Stimulated activated naive B cell treated with anti-CD40 and anti-IgM and Interleukin-4, amounts not matched to agents 10 μg/mL and 1 μg/mL and 100 μg/mL, for 72 hours (primary cell): ENCODE data around the gene NAALADL2.
"Not testable (repeated sequence)": the region's sequence is repeated elsewhere in the genome, so short reads cannot be mapped to it uniquely, and the experiment has no call there.

Experiments
- ATAC-seq, 2 donors: fragments of 150-1000 bp; cut with Tn5 transposase; replicated peaks; 2 replicates each; pipeline ENCODE4 v1.10.0; 2021; ENCODE audit warnings: moderate library complexity in 1 of 2
- DNase-seq: peaks from one replicate; pipeline ENCODE4 v3.0.0; 2021
- H3K27ac Mint-ChIP-seq: one replicate; pipeline ENCODE4 v1.8.0; 2022; ENCODE audit warnings: mild to moderate bottlenecking, mixed read lengths
- H3K27me3 Mint-ChIP-seq, 2 donors: one replicate each; pipeline ENCODE4 v1.8.0; 2022; ENCODE audit warnings: mixed read lengths in 2 of 2
- H3K36me3 Mint-ChIP-seq, 2 donors: one replicate each; pipeline ENCODE4 v1.8.0; 2022; ENCODE audit warnings: mixed read lengths in 2 of 2, mild to moderate bottlenecking in 1 of 2
- H3K4me1 Mint-ChIP-seq, 2 donors: one replicate each; pipeline ENCODE4 v1.8.0; 2022; ENCODE audit warnings: mixed read lengths in 2 of 2, mild to moderate bottlenecking in 1 of 2
- H3K4me3 Mint-ChIP-seq, 2 donors: one replicate each; pipeline ENCODE4 v1.8.0; 2022; ENCODE audit warnings: mild to moderate bottlenecking in 2 of 2, mixed read lengths in 2 of 2, moderate library complexity in 1 of 2
- H3K9me3 Mint-ChIP-seq, 2 donors: one replicate each; pipeline ENCODE4 v1.8.0; 2022; ENCODE audit warnings: mixed read lengths in 2 of 2, mild to moderate bottlenecking in 1 of 2

Gene NAALADL2

DNA sequence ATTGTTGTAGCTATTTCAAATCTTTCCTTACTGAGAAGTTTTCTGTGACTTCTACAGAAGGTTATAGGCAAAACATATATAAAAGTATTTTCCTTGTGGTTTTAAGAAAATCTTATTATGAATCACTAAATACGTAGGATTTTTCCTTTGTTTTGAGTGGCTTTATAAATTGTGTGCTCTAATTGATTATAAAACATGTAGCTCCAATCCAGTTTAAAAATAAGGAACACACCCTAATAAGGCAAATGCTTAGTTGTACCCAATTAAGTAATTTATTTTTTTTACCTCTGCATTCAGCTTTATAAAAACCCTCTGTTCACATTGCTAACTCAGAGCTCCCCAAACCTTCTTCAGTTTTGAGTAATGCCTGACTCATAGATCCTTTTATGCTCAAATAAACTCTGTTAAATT lies 408.0 kb downstream of the NAALADL2 start:
- Mint-ChIP-seq H3K4me1 (no peaks in the 10 kb centered on the region), H3K4me3 (no peak overlapping the region), H3K9me3 (no peaks in the 10 kb centered on the region), H3K27ac (no peak overlapping the region), H3K27me3 (no peaks in the 10 kb centered on the region), H3K36me3 (no peaks in the 10 kb centered on the region)
- no peak for ATAC-seq
- no peak for DNase-seq

- H3K36me3 Mint-ChIP-seq: no peaks in the 10 kb centered on the region
- no peak for ATAC-seq
These were observed 408.4 kb downstream of the NAALADL2 start for GRCh38 chr3:175267561-175267960.

DNA sequence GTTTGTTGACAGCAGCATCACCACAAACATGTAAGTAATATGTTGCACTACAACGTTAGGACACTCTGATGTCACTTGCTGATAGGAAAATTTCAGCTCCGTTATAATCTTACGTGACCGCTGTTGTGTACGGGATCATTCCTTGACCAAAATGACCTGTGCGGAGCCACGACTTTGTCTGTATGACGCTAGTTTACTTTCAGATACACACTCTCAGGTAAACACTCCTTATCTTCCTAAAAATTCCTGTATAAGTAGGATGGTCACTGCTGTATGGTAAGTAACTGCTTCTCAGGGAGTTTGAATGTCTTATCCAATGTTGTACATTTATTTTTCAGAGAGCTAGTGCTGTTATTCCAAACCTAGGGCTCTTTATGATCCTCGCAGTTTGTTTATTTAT lies 410.3 kb downstream of the NAALADL2 start:
- DNase-seq: no peak
- H3K36me3 Mint-ChIP-seq: no peaks in the 10 kb centered on the region
- H3K27me3 Mint-ChIP-seq: no peaks in the 10 kb centered on the region
- no peak overlapping the region for H3K27ac Mint-ChIP-seq
- H3K4me3 Mint-ChIP-seq: no peak overlapping the region
- no peaks in the 10 kb centered on the region for H3K4me1 Mint-ChIP-seq
- no peaks in the 10 kb centered on the region for H3K9me3 Mint-ChIP-seq
- no peak for ATAC-seq

More at GRCh38 chr3:175267561-175267960, 408.4 kb downstream of the NAALADL2 start:
- H3K27ac Mint-ChIP-seq: no peak overlapping the region
- no peak overlapping the region for H3K4me3 Mint-ChIP-seq
- no peaks in the 10 kb centered on the region for H3K27me3 Mint-ChIP-seq
- H3K9me3 Mint-ChIP-seq: no peaks in the 10 kb centered on the region
- no peaks in the 10 kb centered on the region for H3K4me1 Mint-ChIP-seq
- DNase-seq: no peak

DNA sequence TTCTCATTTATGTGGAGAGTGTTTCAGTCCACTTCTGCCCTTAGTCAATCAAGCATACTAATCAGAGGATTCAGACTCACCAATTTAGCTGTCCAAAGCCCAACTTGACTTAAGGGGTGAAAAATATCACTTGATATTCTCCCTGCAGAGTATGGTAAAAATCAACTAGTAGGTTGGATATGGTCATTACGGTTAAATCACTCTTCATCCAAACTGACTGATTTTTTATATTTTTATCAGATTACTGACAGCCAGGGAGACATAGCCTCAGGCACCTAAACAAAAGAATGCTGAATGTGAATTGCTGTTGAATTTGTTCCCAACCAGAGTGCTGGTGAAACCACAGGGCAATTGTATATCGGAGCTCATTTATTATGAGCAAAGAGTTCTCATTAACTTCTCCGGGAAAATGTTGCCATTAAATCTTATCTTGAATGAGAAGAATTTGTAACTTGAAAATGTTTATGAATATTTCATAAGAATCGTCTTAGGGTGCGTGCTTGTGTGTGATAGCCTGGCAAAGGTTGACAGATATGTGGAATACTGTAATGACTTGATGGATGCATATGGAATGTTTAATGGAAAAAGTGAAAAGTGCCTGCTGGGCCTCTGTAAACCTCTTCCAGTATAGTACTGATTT lies 411.2 kb downstream of the NAALADL2 start:
- DNase-seq (no peak), ATAC-seq (no peak)
- Mint-ChIP-seq H3K9me3 (no peaks in the 10 kb centered on the region), H3K27ac (no peak overlapping the region), H3K4me1 (no peaks in the 10 kb centered on the region), H3K4me3 (no peak overlapping the region), H3K36me3 (no peaks in the 10 kb centered on the region), H3K27me3 (no peaks in the 10 kb centered on the region)

DNA sequence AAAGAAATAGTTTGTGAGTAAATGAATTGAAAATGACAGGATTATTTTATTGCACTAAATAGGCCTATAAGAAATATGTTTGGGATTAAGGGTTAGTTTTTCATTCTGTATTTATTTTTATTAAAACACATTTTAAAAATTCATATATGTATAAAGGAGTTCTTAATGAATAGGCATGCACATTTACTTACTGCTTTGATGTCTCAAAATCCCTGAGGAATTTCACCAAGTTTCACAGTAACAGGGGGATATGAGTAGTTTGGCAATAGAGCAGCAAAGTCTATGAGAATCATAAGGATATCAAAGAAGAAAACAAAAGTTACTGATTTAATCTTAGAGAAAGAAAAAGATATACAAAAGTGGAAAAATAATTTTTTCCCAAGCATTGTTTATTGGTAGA lies 411.7 kb downstream of the NAALADL2 start:
- Mint-ChIP-seq H3K36me3 (no peaks in the 10 kb centered on the region), H3K27me3 (no peaks in the 10 kb centered on the region)

DNA sequence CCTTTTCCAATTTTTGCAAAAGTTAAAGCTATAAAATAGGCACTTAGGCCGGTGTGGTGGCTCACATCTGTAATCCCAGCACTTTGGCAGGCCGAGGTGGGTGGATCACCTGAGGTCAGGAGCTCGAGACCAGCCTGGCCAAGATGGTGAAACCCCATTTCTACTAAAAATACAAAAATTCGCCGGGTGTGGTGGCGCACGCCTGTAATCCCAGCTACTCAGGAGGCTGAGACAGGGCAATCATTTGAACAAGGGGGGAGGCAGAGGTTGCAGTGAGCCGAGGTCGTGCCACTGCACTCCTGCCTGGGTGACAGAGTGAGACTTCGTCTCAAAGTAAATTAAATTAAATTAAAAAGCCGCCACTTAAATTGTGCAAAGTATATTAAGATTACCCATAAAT lies 412.3 kb downstream of the NAALADL2 start:
- H3K9me3 Mint-ChIP-seq, H3K36me3 Mint-ChIP-seq, H3K27ac Mint-ChIP-seq, H3K4me3 Mint-ChIP-seq, H3K4me1 Mint-ChIP-seq, ATAC-seq, H3K27me3 Mint-ChIP-seq, DNase-seq: not testable (repeated sequence)

More for the DNA sequence above, 411.7 kb downstream of the NAALADL2 start:
- Mint-ChIP-seq H3K4me3 (no peak overlapping the region), H3K4me1 (no peaks in the 10 kb centered on the region), H3K27ac (no peak overlapping the region), H3K9me3 (no peaks in the 10 kb centered on the region)
- ATAC-seq (no peak), DNase-seq (no peak)

GRCh38 chr3:175272392-175272791 lies 413.3 kb downstream of the NAALADL2 start:
- H3K9me3 Mint-ChIP-seq: no peaks in the 10 kb centered on the region
- H3K36me3 Mint-ChIP-seq: no peaks in the 10 kb centered on the region
- H3K4me1 Mint-ChIP-seq: no peaks in the 10 kb centered on the region
- ATAC-seq (no peak), DNase-seq (no peak)
- no peaks in the 10 kb centered on the region for H3K27me3 Mint-ChIP-seq
- H3K4me3 Mint-ChIP-seq: no peak overlapping the region
- H3K27ac Mint-ChIP-seq: no peak overlapping the region

DNA sequence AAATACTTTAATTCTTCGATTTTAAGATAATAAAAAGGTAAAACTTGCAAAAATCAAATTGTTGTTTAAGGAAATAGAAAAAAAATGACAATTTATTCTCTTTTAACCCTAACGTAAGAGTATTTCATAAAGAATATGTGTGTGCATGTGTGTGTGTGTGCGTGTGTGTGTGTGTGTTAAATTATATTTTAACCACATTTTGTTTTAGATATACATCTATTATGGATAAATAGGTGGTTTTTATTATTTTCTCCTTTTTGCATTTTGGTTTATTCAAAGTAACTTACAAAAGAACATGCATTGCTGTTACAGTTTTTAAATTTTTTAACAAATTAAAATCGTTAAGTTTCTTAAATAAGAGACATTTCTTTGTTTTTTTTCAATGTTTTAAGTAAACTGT lies 414.4 kb downstream of the NAALADL2 start:
- Mint-ChIP-seq H3K4me1 (no peaks in the 10 kb centered on the region), H3K4me3 (no peak overlapping the region), H3K27me3 (no peaks in the 10 kb centered on the region), H3K27ac (no peak overlapping the region), H3K9me3 (no peaks in the 10 kb centered on the region), H3K36me3 (no peaks in the 10 kb centered on the region)
- DNase-seq: no peak
- no peak for ATAC-seq

DNA sequence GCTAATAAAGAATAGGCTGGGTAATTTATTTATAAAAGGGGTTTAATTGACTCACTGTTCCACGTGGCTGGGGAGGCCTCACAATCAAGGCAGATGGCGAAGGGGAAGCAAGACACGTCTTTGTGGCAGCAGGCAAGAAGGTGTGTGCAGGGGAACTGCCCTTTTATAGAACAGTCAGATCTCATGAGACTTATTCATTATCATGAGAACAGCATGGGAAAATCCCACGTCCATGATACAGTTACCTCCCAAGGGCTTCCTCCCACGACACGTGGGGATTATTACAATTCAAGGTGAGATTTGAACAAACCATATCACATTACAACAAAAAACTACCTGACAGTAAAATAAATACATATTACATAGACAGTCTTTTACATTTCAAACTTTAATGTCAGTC lies 414.9 kb downstream of the NAALADL2 start:
- peak; percentile 73 to 82 for ATAC-seq
- Mint-ChIP-seq H3K36me3 (no peaks in the 10 kb centered on the region), H3K27ac (no peak overlapping the region), H3K27me3 (no peaks in the 10 kb centered on the region), H3K9me3 (no peaks in the 10 kb centered on the region), H3K4me3 (peak overlapping the region; percentile 13 to 41), H3K4me1 (no peaks in the 10 kb centered on the region)
- DNase-seq: peak; percentile 1

- no peak overlapping the region for H3K27ac Mint-ChIP-seq
- no peaks in the 10 kb centered on the region for H3K9me3 Mint-ChIP-seq
- DNase-seq (no peak), ATAC-seq (peak; percentile 31 to 50)
- no peaks in the 10 kb centered on the region for H3K4me1 Mint-ChIP-seq
- H3K27me3 Mint-ChIP-seq: no peaks in the 10 kb centered on the region
- H3K4me3 Mint-ChIP-seq: no peak overlapping the region
- H3K36me3 Mint-ChIP-seq: no peaks in the 10 kb centered on the region
These were observed 415.5 kb downstream of the NAALADL2 start for GRCh38 chr3:175274474-175275218.

DNA sequence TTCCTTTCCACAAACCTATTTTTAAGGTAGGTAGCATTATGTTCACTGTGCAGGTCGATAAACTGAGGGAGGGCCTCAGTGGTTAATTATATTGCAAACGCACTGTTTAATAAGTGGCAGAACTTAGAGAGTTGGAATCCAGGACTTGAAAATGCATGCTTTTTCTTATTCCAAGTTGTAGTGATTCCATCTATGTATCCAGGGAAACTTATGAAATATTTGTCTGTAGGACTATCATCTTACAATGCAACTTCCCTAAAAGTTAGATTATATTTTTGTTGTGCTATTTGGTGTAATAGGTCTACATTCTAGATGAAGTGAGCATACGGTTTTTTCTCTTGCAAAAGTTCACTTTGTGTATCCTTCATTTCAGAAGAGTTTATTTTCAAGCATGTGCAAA lies 419.5 kb downstream of the NAALADL2 start:
- no peak for DNase-seq
- ATAC-seq: no peak
- Mint-ChIP-seq H3K36me3 (no peaks in the 10 kb centered on the region), H3K4me3 (no peak overlapping the region), H3K9me3 (no peaks in the 10 kb centered on the region), H3K4me1 (no peaks in the 10 kb centered on the region), H3K27me3 (no peaks in the 10 kb centered on the region), H3K27ac (no peak overlapping the region)

GRCh38 chr3:175279457-175279856 lies 420.3 kb downstream of the NAALADL2 start:
- no peak for ATAC-seq
- H3K4me1 Mint-ChIP-seq: no peaks in the 10 kb centered on the region

GRCh38 chr3:175279911-175280310 lies 420.8 kb downstream of the NAALADL2 start:
- no peak for ATAC-seq
- no peak for DNase-seq
- Mint-ChIP-seq H3K4me1 (no peaks in the 10 kb centered on the region), H3K36me3 (no peaks in the 10 kb centered on the region), H3K9me3 (no peaks in the 10 kb centered on the region), H3K4me3 (no peak overlapping the region), H3K27me3 (no peaks in the 10 kb centered on the region), H3K27ac (no peak overlapping the region)

More at GRCh38 chr3:175279457-175279856, 420.3 kb downstream of the NAALADL2 start:
- no peaks in the 10 kb centered on the region for H3K27me3 Mint-ChIP-seq
- H3K27ac Mint-ChIP-seq: no peak overlapping the region
- no peak for DNase-seq
- no peak overlapping the region for H3K4me3 Mint-ChIP-seq
- H3K9me3 Mint-ChIP-seq: no peaks in the 10 kb centered on the region
- H3K36me3 Mint-ChIP-seq: no peaks in the 10 kb centered on the region

GRCh38 chr3:175287361-175287963 lies 428.3 kb downstream of the NAALADL2 start:
- H3K27ac Mint-ChIP-seq: no peak overlapping the region
- H3K27me3 Mint-ChIP-seq: no peaks in the 10 kb centered on the region
- ATAC-seq (peak; percentile 57 to 63), DNase-seq (no peak)
- H3K9me3 Mint-ChIP-seq: peaks cover 0 to 4% of the 10 kb centered on the region in 2 donors
- H3K36me3 Mint-ChIP-seq: no peaks in the 10 kb centered on the region
- no peaks in the 10 kb centered on the region for H3K4me1 Mint-ChIP-seq
- no peak overlapping the region for H3K4me3 Mint-ChIP-seq

GRCh38 chr3:175288621-175289020 lies 429.5 kb downstream of the NAALADL2 start:
- Mint-ChIP-seq H3K4me1 (no peaks in the 10 kb centered on the region), H3K4me3 (no peak overlapping the region), H3K27ac (no peak overlapping the region), H3K27me3 (no peaks in the 10 kb centered on the region), H3K36me3 (no peaks in the 10 kb centered on the region), H3K9me3 (peaks cover 0 to 4% of the 10 kb centered on the region in 2 donors)
- DNase-seq (no peak), ATAC-seq (no peak)
